Activated CD8-positive, alpha-beta T cell treated with anti-CD3 and anti-CD28 coated beads for 36 hours (primary cell): ENCODE data around the gene ABCA5. TPM values are rescaled to one million over a fixed set of nuclear protein-coding genes. Genes with fewer than 3 reads are reported as not detected.

Source experiments
- ATAC-seq: fragments of 200-7000 bp; cut with Tn5 transposase; one replicate; pipeline ENCODE4 v1.10.0; 2021; ENCODE audit warnings: mild to moderate bottlenecking, moderate library complexity
- CTCF ChIA-PET: fragments of 350-600 bp; sonication (Branson Sonifier 250); formaldehyde crosslinking; loops from one replicate; lab custom pipeline; 2021; ENCODE audit warnings: antibody characterized with exemption; lab: Charles Lee
- POLR2A ChIA-PET: fragments of 350-600 bp; sonication (Branson Sonifier 250); formaldehyde crosslinking; loops from one replicate; lab custom pipeline; 2021; ENCODE audit warnings: antibody characterized with exemption; lab: Charles Lee
- DNase-seq: peaks from one replicate; pipeline ENCODE4 v3.0.0-alpha.2; 2020
- H3K27ac Mint-ChIP-seq: one replicate; pipeline ENCODE4 v1.8.0; 2021; ENCODE audit warnings: mild to moderate bottlenecking, mixed read lengths
- H3K27me3 Mint-ChIP-seq: one replicate; pipeline ENCODE4 v1.8.0; 2021; ENCODE audit warnings: mixed read lengths
- H3K36me3 Mint-ChIP-seq: one replicate; pipeline ENCODE4 v1.8.0; 2021; ENCODE audit warnings: low read depth, mixed read lengths
- H3K4me1 Mint-ChIP-seq: one replicate; pipeline ENCODE4 v1.8.0; 2021; ENCODE audit warnings: low read depth, mixed read lengths
- H3K4me3 Mint-ChIP-seq: one replicate; pipeline ENCODE4 v1.8.0; 2021; ENCODE audit warnings: mild to moderate bottlenecking, moderate library complexity, mixed read lengths
- H3K9me3 Mint-ChIP-seq: one replicate; pipeline ENCODE4 v1.8.0; 2021; ENCODE audit warnings: mixed read lengths
- intact Hi-C: fragments of 100-400 bp; cut with micrococcal nuclease; formaldehyde crosslinking; loops from one replicate; pipeline ENCODE4 v1.10.0; 2022
- total RNA-seq, 2 experiments: library from RNA; stranded (reverse); gene quantifications; one replicate each; pipeline ENCODE4 v1.2.3, GENCODE V29; 2021
- TF ChIP-seq, protein P1 (sequence below): fragments of 200-600 bp; IDR thresholded peaks from one replicate; pipeline ENCODE4 v1.8.0; 2022; ENCODE audit warnings: antibody characterized with exemption, mild to moderate bottlenecking

ABCA5 gene
- total RNA-seq, 2 experiments from 2014 or later = 12.4 to 13.2 TPM

DNA sequence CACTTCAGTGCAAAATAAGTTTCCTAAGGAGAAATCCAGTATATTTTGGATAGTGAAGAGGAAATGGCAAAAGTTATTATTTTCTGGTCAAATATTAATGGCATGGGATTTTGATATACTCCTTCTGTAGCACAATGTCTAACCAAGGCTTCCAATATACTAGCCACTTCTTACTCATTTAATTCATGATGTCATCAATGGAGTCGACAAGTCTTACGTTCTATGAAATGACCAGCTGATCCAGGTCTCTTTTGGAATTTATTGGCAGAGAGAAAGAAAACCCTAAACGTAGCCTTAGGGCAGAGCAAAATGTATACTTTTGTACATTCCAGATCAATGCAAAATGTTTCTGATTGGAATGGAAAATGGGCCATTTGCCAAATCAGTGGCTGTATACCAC, 90.0 kb downstream of the ABCA5 start:
- Mint-ChIP-seq H3K9me3 (peaks cover 18% of the 10 kb centered on the region), H3K27ac (no peak overlapping the region), H3K4me1 (no peaks in the 10 kb centered on the region), H3K4me3 (no peak overlapping the region), H3K27me3 (no peaks in the 10 kb centered on the region), H3K36me3 (peaks cover 2% of the 10 kb centered on the region)
- DNase-seq = no peak
- ChIA-PET POLR2A (no interaction called here), CTCF (interaction anchor here (1.0 to 1.5 kb wide), 5 partner anchors 9 to 465 kb away, joined by 3 to 5 read pairs (median 3); partner anchors contain the start of gene ABCA10)
- intact Hi-C loops = no loop called here
- ATAC-seq = no peak
- TF ChIP-seq, protein P1, sequence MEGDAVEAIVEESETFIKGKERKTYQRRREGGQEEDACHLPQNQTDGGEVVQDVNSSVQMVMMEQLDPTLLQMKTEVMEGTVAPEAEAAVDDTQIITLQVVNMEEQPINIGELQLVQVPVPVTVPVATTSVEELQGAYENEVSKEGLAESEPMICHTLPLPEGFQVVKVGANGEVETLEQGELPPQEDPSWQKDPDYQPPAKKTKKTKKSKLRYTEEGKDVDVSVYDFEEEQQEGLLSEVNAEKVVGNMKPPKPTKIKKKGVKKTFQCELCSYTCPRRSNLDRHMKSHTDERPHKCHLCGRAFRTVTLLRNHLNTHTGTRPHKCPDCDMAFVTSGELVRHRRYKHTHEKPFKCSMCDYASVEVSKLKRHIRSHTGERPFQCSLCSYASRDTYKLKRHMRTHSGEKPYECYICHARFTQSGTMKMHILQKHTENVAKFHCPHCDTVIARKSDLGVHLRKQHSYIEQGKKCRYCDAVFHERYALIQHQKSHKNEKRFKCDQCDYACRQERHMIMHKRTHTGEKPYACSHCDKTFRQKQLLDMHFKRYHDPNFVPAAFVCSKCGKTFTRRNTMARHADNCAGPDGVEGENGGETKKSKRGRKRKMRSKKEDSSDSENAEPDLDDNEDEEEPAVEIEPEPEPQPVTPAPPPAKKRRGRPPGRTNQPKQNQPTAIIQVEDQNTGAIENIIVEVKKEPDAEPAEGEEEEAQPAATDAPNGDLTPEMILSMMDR = no peak

DNA sequence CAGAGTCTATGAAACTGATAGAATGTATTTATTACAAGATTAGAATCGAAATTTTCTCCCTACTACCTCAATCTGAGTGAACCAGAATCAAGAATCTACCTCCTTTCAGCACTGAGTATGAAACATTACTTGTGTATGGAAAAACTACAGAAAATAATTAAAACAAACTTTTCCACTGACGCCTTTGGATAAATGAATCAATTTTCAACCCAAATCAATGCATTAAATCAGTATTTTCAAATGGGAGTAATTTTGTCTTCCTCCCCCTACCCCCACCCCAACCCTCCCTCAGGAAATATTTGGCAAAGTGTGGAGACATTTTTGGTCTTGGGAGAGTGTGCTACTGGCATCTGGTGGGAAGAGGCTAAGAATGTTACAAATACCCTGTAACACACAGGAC, 90.5 kb downstream of the ABCA5 start:
- Mint-ChIP-seq H3K4me3 (no peak overlapping the region), H3K4me1 (no peaks in the 10 kb centered on the region), H3K27me3 (no peaks in the 10 kb centered on the region), H3K36me3 (peaks cover 2% of the 10 kb centered on the region), H3K27ac (no peak overlapping the region), H3K9me3 (peaks cover 22% of the 10 kb centered on the region)
- DNase-seq = no peak
- CTCF ChIA-PET = interaction anchor here (0.8 to 1.8 kb wide), 5 partner anchors 8 to 465 kb away, joined by 3 to 8 read pairs (median 3); no protein-coding TSS in a partner anchor
- POLR2A ChIA-PET = no interaction called here
- TF ChIP-seq, protein P1 = no peak
- no peak for ATAC-seq
- intact Hi-C loops = no loop called here

DNA sequence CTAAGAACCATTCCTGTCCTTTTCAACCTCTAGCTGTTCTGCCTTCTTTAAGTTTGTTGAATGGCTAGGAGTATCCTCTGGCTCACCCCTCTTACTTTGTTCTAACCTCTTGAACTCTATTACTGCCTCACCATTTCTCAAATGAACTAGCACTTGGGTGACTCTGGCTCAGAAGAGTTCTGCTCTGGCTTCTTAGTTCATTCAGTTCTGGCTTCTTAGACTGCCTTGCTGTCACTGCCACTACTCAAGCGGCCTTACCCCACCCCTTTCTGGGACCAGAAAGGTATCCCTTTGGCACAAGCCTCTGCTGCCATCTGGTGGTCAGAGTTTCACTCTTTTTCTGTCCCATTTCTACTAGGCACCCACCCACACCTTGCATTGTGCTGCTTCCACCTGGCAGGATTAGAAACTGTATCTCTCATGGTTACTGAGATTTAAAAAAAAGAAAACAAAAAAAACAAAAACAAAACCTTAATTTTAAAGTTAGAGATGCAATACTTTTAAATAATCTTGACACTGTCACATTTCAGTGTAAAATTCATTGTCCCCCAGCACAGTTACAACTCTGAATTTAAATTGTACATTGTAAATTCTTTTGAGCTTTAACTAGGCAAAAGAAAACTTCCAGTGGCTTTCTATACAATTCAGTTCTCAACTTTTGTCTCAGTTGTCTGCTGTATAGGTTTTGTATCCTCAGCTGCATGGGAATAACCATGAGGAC, 91.4 kb downstream of the ABCA5 start:
- Mint-ChIP-seq H3K36me3 (peaks cover 2% of the 10 kb centered on the region), H3K9me3 (peaks cover 29% of the 10 kb centered on the region), H3K27me3 (no peaks in the 10 kb centered on the region), H3K4me3 (no peak overlapping the region), H3K4me1 (no peaks in the 10 kb centered on the region), H3K27ac (no peak overlapping the region)
- intact Hi-C loops = loop anchor here (2.0 kb wide), 1 partner anchor 459 kb away; no protein-coding TSS in a partner anchor
- ATAC-seq (peak; percentile 76), DNase-seq (peak; percentile 84)
- TF ChIP-seq, protein P1 = peak; percentile 80
- ChIA-PET CTCF (interaction anchor here (0.8 to 1.8 kb wide), 5 partner anchors 9 to 464 kb away, joined by 3 to 8 read pairs (median 3); no protein-coding TSS in a partner anchor), POLR2A (no interaction called here)

DNA sequence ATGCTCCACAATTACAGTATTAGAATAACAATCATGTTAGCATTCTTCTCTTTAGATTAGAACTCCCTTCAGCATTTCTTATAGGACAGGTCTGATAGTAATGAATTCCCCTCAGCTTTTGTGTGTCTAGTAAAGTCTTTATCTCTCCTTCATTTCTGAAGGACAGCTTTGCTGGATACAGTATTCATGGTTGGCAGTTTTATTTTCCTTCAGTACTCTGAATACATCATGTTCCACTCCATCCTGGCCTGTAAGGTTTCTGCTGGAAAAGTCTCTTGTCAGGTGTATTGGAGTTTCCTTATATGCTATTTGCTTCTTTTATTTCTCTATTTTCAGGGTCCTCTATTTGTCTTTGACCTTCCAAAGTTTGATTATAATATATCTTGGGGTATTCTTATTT, 94.3 kb downstream of the ABCA5 start:
- peaks cover 29% of the 10 kb centered on the region for H3K9me3 Mint-ChIP-seq
- POLR2A ChIA-PET = no interaction called here
- H3K36me3 Mint-ChIP-seq = peaks cover 2% of the 10 kb centered on the region
- H3K27ac Mint-ChIP-seq = no peak overlapping the region
- ATAC-seq (no peak), DNase-seq (no peak)
- TF ChIP-seq, protein P1 = no peak
- intact Hi-C loops = no loop called here
- H3K4me1 Mint-ChIP-seq = peaks cover under 1% of the 10 kb centered on the region
- CTCF ChIA-PET = interaction anchor here (1.0 kb wide), 1 partner anchor 455 kb away, joined by 3 read pairs; no protein-coding TSS in a partner anchor
- no peaks in the 10 kb centered on the region for H3K27me3 Mint-ChIP-seq
- no peak overlapping the region for H3K4me3 Mint-ChIP-seq

DNA sequence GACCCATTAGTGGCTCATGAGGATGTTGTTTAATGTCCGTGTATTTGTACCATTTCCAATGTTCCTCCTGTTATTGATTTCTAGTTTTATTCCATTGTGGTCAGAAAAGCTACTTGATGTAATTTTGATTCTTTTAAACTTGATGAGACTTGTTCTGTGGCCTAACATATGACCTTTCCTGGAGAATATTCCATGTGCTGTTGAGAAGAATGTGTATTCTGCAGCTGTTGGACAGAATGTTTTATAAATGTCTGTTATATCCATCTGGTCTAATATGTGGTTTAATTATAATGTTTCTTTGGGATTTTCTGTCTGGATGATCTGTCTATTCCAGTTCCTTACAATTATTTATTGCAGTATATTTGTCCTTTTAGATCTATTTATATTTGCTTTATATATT, 95.4 kb downstream of the ABCA5 start:
- no peaks in the 10 kb centered on the region for H3K27me3 Mint-ChIP-seq
- H3K36me3 Mint-ChIP-seq = peaks cover 2% of the 10 kb centered on the region
- ChIA-PET CTCF (no interaction called here), POLR2A (no interaction called here)
- no peak for ATAC-seq
- no peak overlapping the region for H3K27ac Mint-ChIP-seq
- H3K9me3 Mint-ChIP-seq = peaks cover 29% of the 10 kb centered on the region
- intact Hi-C loops = no loop called here
- TF ChIP-seq, protein P1 = no peak
- H3K4me1 Mint-ChIP-seq = peaks cover 4% of the 10 kb centered on the region
- no peak for DNase-seq
- H3K4me3 Mint-ChIP-seq = no peak overlapping the region
